GM18519 (cell line): ENCODE results near the gene RAB5B.

ENCODE experiments used
- ATAC-seq: cut with Tn5 transposase; IDR thresholded peaks from one replicate; pipeline ENCODE4 v1.9.1; 2021; ENCODE audit warnings: mild to moderate bottlenecking, moderate library complexity; ENCODE audit not compliant: unreplicated experiment, low FRiP score

RAB5B gene

GRCh38 chr12:56042843-56043242 is 69.0 kb downstream of the RAB5B start:
- ATAC-seq, result no peak
